KMS-11 (cell line): ENCODE data around the gene DNAJC3.

Experiments
- H2AFZ ChIP-seq: fragments of 200-600 bp; sonication (generic); 2 replicates; pipeline ENCODE4 v1.6.1; 2016; ENCODE audit warnings: antibody characterized with exemption, mixed run types, low read depth
- H3K27ac ChIP-seq: fragments of 200-600 bp; sonication (generic); 2 replicates; pipeline ENCODE4 v1.6.1; 2016; ENCODE audit warnings: mild to moderate bottlenecking, mixed run types
- H3K27me3 ChIP-seq: fragments of 200-600 bp; sonication (generic); 2 replicates; pipeline ENCODE4 v1.6.1; 2017; ENCODE audit warnings: mild to moderate bottlenecking, low read depth, mixed run types, moderate library complexity; ENCODE audit not compliant: insufficient read depth
- H3K36me3 ChIP-seq: fragments of 200-600 bp; sonication (generic); 2 replicates; pipeline ENCODE4 v1.6.1; 2017; ENCODE audit warnings: mild to moderate bottlenecking, mixed run types; ENCODE audit not compliant: insufficient read depth
- H3K4me1 ChIP-seq: fragments of 200-600 bp; sonication (generic); 2 replicates; pipeline ENCODE4 v1.6.1; 2016; ENCODE audit warnings: mild to moderate bottlenecking, low read depth, mixed run types; ENCODE audit not compliant: poor library complexity, severe bottlenecking
- H3K4me2 ChIP-seq: fragments of 200-600 bp; sonication (generic); 2 replicates; pipeline ENCODE4 v1.7.0; 2016; ENCODE audit warnings: mild to moderate bottlenecking, mixed run types
- H3K4me3 ChIP-seq: fragments of 200-600 bp; sonication (generic); IDR thresholded peaks from 2 replicates; pipeline ENCODE4 v1.6.1; 2017; ENCODE audit warnings: low read depth, low read length, mixed read lengths; ENCODE audit not compliant: insufficient read depth
- H3K79me2 ChIP-seq: fragments of 200-600 bp; sonication (generic); 2 replicates; pipeline ENCODE4 v1.6.1; 2016; ENCODE audit warnings: low read depth, mixed run types; ENCODE audit not compliant: insufficient read depth
- H3K9ac ChIP-seq: fragments of 200-600 bp; sonication (generic); 2 replicates; pipeline ENCODE4 v1.6.1; 2016; ENCODE audit warnings: mild to moderate bottlenecking, mixed run types
- H4K20me1 ChIP-seq: fragments of 200-600 bp; sonication (generic); 2 replicates; pipeline ENCODE4 v1.6.1; 2016; ENCODE audit warnings: mild to moderate bottlenecking, mixed run types; ENCODE audit not compliant: insufficient read depth
- TF ChIP-seq, protein P1 (sequence below): fragments of 200-600 bp; sonication (generic); conservative IDR thresholded peaks from 2 replicates; pipeline ENCODE4 v1.6.1; 2017; ENCODE audit warnings: low read depth, mild to moderate bottlenecking, antibody characterized with exemption, low read length, moderate library complexity, mixed read lengths

Gene DNAJC3

DNA sequence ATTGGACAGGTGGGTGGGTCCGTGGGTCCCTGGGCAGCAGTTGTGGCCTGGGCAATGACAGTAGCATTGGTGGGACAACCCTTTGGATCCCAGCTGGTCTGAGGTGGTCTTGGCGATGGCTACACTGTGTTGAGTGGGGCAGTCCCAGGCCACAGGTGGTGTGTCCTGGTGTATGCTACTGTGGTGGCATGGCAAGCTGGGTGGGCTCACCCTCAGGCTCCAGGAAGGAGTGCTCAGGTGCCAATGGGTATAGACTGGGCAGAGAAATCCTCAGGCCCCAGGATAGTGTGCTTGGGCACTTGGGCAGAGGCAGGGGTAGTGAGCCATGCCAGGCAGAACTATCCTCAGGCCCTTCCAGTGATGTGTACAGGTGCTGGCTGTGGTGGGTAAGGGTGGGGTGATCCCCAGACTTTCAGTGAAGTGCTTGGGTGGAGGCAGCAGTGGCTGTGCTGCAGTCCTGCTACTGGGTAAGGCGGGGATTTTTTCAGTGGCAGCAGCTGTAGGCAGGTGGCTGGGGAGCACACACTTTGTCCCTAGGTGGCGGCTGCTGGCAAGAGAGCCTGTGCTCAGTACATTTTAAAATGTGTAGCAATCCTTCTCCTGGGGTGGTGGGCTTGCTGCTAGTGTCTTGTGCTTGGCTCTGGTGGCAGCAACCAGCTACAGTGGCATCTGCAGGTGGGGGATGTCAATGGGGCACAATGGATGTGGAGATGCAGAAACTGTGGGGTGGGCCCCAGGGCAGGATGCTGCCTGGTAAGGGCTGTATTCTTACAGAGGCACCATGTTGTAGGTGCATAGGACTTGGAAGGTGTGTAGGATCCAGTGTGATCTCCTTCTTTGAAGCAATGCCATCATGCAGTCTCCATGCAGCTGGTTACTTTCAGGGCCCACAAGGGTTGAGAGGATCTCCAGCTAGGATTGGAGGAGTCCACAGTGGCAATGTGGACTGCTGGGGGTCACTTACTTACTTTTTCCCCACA is 64.9 kb downstream of the DNAJC3 start:
- no peak overlapping the region for H3K9ac ChIP-seq
- H3K4me2 ChIP-seq = no peak overlapping the region
- H2AFZ ChIP-seq = no peak overlapping the region
- H3K27me3 ChIP-seq = no peaks in the 10 kb centered on the region
- no peak overlapping the region for H3K27ac ChIP-seq
- no peaks in the 10 kb centered on the region for H4K20me1 ChIP-seq
- peaks cover 4% of the 10 kb centered on the region; the same call in 1 of the 2 replicates for H3K79me2 ChIP-seq
- H3K4me3 ChIP-seq = no peak overlapping the region
- TF ChIP-seq, protein P1, sequence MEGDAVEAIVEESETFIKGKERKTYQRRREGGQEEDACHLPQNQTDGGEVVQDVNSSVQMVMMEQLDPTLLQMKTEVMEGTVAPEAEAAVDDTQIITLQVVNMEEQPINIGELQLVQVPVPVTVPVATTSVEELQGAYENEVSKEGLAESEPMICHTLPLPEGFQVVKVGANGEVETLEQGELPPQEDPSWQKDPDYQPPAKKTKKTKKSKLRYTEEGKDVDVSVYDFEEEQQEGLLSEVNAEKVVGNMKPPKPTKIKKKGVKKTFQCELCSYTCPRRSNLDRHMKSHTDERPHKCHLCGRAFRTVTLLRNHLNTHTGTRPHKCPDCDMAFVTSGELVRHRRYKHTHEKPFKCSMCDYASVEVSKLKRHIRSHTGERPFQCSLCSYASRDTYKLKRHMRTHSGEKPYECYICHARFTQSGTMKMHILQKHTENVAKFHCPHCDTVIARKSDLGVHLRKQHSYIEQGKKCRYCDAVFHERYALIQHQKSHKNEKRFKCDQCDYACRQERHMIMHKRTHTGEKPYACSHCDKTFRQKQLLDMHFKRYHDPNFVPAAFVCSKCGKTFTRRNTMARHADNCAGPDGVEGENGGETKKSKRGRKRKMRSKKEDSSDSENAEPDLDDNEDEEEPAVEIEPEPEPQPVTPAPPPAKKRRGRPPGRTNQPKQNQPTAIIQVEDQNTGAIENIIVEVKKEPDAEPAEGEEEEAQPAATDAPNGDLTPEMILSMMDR = no peak
- no peaks in the 10 kb centered on the region for H3K4me1 ChIP-seq
- no peaks in the 10 kb centered on the region; the same call in 1 of the 2 replicates for H3K36me3 ChIP-seq

DNA sequence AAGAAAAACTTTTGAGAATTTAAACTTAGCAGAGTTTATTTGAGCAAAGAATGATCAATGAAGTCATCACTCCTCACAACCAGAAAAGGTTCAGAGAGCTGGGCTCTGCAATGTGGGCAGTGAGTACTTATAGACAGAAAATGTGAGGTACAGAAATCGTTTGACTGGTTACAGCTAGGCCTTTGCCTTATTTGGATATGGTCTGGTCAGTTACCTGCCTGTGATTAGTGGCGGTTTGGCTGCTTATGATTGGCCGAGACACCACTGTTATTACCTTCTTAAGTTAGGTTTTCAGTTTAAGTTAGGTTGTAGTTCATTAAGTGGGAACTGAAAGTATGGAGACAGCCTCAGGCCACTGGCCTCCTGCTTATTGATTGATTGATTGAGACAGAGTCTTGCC is 66.3 kb downstream of the DNAJC3 start:
- peaks cover 4% of the 10 kb centered on the region; the same call in 1 of the 2 replicates for H3K79me2 ChIP-seq
- no peak overlapping the region for H3K27ac ChIP-seq
- H2AFZ ChIP-seq = no peak overlapping the region
- TF ChIP-seq, protein P1 = no peak
- no peak overlapping the region for H3K4me3 ChIP-seq
- H3K9ac ChIP-seq = no peak overlapping the region
- H3K4me1 ChIP-seq = no peaks in the 10 kb centered on the region
- H4K20me1 ChIP-seq = no peaks in the 10 kb centered on the region
- no peak overlapping the region for H3K4me2 ChIP-seq
- H3K36me3 ChIP-seq = no peaks in the 10 kb centered on the region; the same call in 1 of the 2 replicates
- no peaks in the 10 kb centered on the region for H3K27me3 ChIP-seq

DNA sequence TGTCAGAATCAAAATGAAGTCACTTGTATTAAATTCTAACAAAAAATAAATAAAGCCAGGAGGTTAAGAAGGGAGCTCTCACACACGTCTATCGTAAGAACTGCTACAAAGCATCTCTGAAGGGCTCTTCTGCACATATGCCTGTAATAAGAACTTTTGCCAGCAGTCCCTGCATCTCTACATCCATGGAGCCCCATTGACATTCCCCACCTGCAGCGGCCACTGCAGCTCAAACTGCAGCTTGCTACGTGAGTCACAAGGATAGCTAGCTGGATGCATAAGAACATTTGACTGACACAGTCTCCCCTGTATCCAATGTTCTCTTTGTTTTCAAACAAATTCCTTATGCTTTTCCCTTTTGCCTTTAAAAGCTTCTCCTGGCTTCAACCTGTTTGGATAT is 68.3 kb downstream of the DNAJC3 start:
- no peak overlapping the region for H3K4me3 ChIP-seq
- no peak overlapping the region for H3K27ac ChIP-seq
- TF ChIP-seq, protein P1 = no peak
- H3K9ac ChIP-seq = no peak overlapping the region
- H2AFZ ChIP-seq = no peak overlapping the region
- H3K4me2 ChIP-seq = no peak overlapping the region
- H3K36me3 ChIP-seq = no peaks in the 10 kb centered on the region; the same call in 1 of the 2 replicates
- no peaks in the 10 kb centered on the region for H3K4me1 ChIP-seq
- peaks cover 4% of the 10 kb centered on the region; the same call in 1 of the 2 replicates for H3K79me2 ChIP-seq
- no peaks in the 10 kb centered on the region for H3K27me3 ChIP-seq
- no peaks in the 10 kb centered on the region for H4K20me1 ChIP-seq

DNA sequence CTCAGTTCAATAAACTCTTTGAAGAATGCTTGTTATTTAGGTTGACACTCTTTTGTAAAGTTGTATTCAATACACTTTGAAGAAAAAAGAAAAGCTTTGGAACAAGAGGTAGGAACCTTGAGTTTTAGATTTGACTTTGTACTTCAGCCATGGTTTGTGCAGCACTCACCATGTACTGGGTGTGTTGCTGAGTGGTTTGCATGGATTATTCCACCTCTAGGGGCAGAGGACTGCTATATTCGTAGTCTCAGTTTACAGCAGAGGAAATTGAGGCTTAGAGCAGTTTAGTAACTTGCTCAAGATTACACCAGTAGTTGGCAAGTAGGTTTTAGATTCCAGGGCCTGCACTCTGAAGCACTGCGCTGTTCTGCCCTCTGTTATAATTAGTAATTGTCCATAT is 68.8 kb downstream of the DNAJC3 start:
- no peaks in the 10 kb centered on the region for H3K4me1 ChIP-seq
- no peaks in the 10 kb centered on the region; the same call in 1 of the 2 replicates for H3K36me3 ChIP-seq
- TF ChIP-seq, protein P1 = no peak
- peaks cover 4% of the 10 kb centered on the region; the same call in 1 of the 2 replicates for H3K79me2 ChIP-seq
- H3K27me3 ChIP-seq = no peaks in the 10 kb centered on the region
- H3K4me3 ChIP-seq = no peak overlapping the region
- H3K4me2 ChIP-seq = no peak overlapping the region
- H3K9ac ChIP-seq = no peak overlapping the region
- H4K20me1 ChIP-seq = no peaks in the 10 kb centered on the region
- H3K27ac ChIP-seq = no peak overlapping the region
- H2AFZ ChIP-seq = no peak overlapping the region
